ENCODE data around the gene ALDH6A1. TPM values are rescaled to one million over a fixed set of nuclear protein-coding genes. Genes with fewer than 3 reads are reported as not detected.

Gene ALDH6A1
- total RNA-seq, 1 donor from 2014 or later = 4.9 TPM

GRCh38 chr14:74034572-74034971, 49.7 kb downstream of the ALDH6A1 start:
- Histone ChIP-seq H3K4me1 (no peaks in the 10 kb centered on the region), H3K9me3 (no peaks in the 10 kb centered on the region), H3K27me3 (no peaks in the 10 kb centered on the region), H3K4me3 (no peak overlapping the region), H3K36me3 (no peaks in the 10 kb centered on the region), H3K27ac (no peak overlapping the region)
- no peak for DNase-seq (ENCODE audit: low spot score in 2 of 2)
- intact Hi-C loops (cut with DNase I) = no loop called here
- TF ChIP-seq CTCF (IDR thresholded peaks at IDR 0.05) = no peak

- DNase-seq (ENCODE audit: low spot score in 2 of 2) = no peak
- H3K27ac ChIP-seq = no peak overlapping the region
- no peak overlapping the region for H3K4me3 ChIP-seq
- H3K27me3 ChIP-seq = no peaks in the 10 kb centered on the region
- H3K4me1 ChIP-seq = no peaks in the 10 kb centered on the region
- no peaks in the 10 kb centered on the region for H3K36me3 ChIP-seq
- no peak for TF ChIP-seq CTCF (IDR thresholded peaks at IDR 0.05)
- intact Hi-C loops (cut with DNase I) = no loop called here
- no peaks in the 10 kb centered on the region for H3K9me3 ChIP-seq
These were observed 55.1 kb downstream of the ALDH6A1 start for GRCh38 chr14:74029136-74029535.

- intact Hi-C loops (cut with DNase I) = no loop called here
- Histone ChIP-seq H3K27me3 (no peaks in the 10 kb centered on the region), H3K4me1 (peaks cover 2 to 7% of the 10 kb centered on the region in 2 donors), H3K36me3 (no peaks in the 10 kb centered on the region), H3K27ac (no peak overlapping the region), H3K9me3 (no peaks in the 10 kb centered on the region), H3K4me3 (no peak overlapping the region)
- no peak for DNase-seq (ENCODE audit: low spot score in 2 of 2)
- no peak for TF ChIP-seq CTCF (IDR thresholded peaks at IDR 0.05)
These were observed 61.9 kb downstream of the ALDH6A1 start for GRCh38 chr14:74022346-74022745.

- DNase-seq (ENCODE audit: low spot score in 2 of 2) = no peak
- Histone ChIP-seq H3K9me3 (no peaks in the 10 kb centered on the region), H3K27ac (peak overlapping the region; percentile 95 to 99), H3K27me3 (no peaks in the 10 kb centered on the region), H3K36me3 (no peaks in the 10 kb centered on the region), H3K4me3 (peak overlapping the region; percentile 82 to 97), H3K4me1 (peaks cover 2 to 7% of the 10 kb centered on the region in 2 donors)
- TF ChIP-seq CTCF (IDR thresholded peaks at IDR 0.05) = no peak
- intact Hi-C loops (cut with DNase I) = loop anchor here (1.0 to 10.0 kb wide), 4 partner anchors 65 to 305 kb away; partner anchors contain the start of genes ALDH6A1, COQ6, FAM161B and LIN52
These were observed 64.7 kb downstream of the ALDH6A1 start for GRCh38 chr14:74019408-74020137.

GRCh38 chr14:74018586-74019407, 65.5 kb downstream of the ALDH6A1 start, which contains the start of the genes BBOF1 and ENTPD5:
BBOF1 (plus strand) TSS chr14:74019349; CDS start chr14:74019479, 130 bp downstream.
ENTPD5 (minus strand) TSS chr14:74019288; CDS start chr14:73988102, 31,186 bp downstream.
- DNase-seq (ENCODE audit: low spot score in 2 of 2) = peak; percentile 31 to 92
- intact Hi-C loops (cut with DNase I) = loop anchor here (1.0 to 10.0 kb wide), 4 partner anchors 66 to 304 kb away; partner anchors contain the start of genes ALDH6A1, COQ6, FAM161B and LIN52
- no peak for TF ChIP-seq CTCF (IDR thresholded peaks at IDR 0.05)

More at GRCh38 chr14:74018586-74019407, 65.5 kb downstream of the ALDH6A1 start, which contains the start of the genes BBOF1 and ENTPD5:
- Histone ChIP-seq H3K4me3 (peak within 1 kb of the TSS; percentile 82 to 97), H3K27ac (peak within 1 kb of the TSS; percentile 95 to 99), H3K4me1 (peaks cover 2 to 7% of the 10 kb centered on the region in 2 donors), H3K9me3 (no peaks in the 10 kb centered on the region), H3K36me3 (no peaks in the 10 kb centered on the region), H3K27me3 (no peaks in the 10 kb centered on the region)
